T-cell (primary cell): Measurements from ENCODE around the gene RFX2. TPM values are rescaled to one million over a fixed set of nuclear protein-coding genes. Genes with fewer than 3 reads are reported as not detected.

Experiments used
- ATAC-seq, 4 experiments: fragments of 200-7000 bp in 3 of 4; fragments of 150-1000 bp in 1 of 4; cut with Tn5 transposase; replicated peaks in 1 of 4; 1 replicate in 3 of 4; 2 replicates in 1 of 4; pipeline ENCODE4 v1.10.0; 2021; ENCODE audit warnings: moderate library complexity in 3 of 4, mild to moderate bottlenecking in 2 of 4, moderate number of reproducible peaks in 1 of 4
- CTCF ChIA-PET, 2 donors: fragments of 300-600 bp; sonication (Branson Sonifier 250); formaldehyde crosslinking; loops; one replicate each; lab custom pipeline; 2022; ENCODE audit warnings: antibody characterized with exemption in 2 of 2; lab: Charles Lee
- POLR2A ChIA-PET, 2 donors: fragments of 300-600 bp; sonication (Branson Sonifier 250); formaldehyde crosslinking; loops; one replicate each; lab custom pipeline; 2022; ENCODE audit warnings: antibody characterized with exemption in 2 of 2; lab: Charles Lee
- DNase-seq, 35 experiments: peaks; one replicate each; pipeline versions ENCODE4 v3.0.0 to v3.0.0-alpha.2; 2013 to 2023
- H3K27ac ChIP-seq: one replicate; pipeline ENCODE4 v1.5.1; 2013; ENCODE audit warnings: low read length
- H3K27me3 ChIP-seq, 2 experiments: replicated peaks in 1 of 2; 1 replicate in 1 of 2; 2 replicates in 1 of 2; pipeline versions ENCODE4 v1.6.1 to v1.7.0; 2013; ENCODE audit warnings: low read length in 1 of 2, mixed read lengths in 1 of 2; ENCODE audit not compliant: control insufficient read depth in 2 of 2, insufficient read depth in 2 of 2; ENCODE audit errors: extremely low read depth in 1 of 2
- H3K36me3 ChIP-seq, 2 donors: 1 replicate in 1 of 2; 2 replicates in 1 of 2; pipeline versions ENCODE4 v1.6.1 to v1.7.0; 2013; ENCODE audit warnings: low read length in 1 of 2; ENCODE audit not compliant: control insufficient read depth in 2 of 2, insufficient read depth in 1 of 2; ENCODE audit errors: extremely low read depth in 1 of 2
- H3K4me1 ChIP-seq, 2 experiments: 1 replicate in 1 of 2; 2 replicates in 1 of 2; pipeline versions ENCODE4 v1.6.1 to v1.7.0; 2013; ENCODE audit warnings: low read length in 2 of 2, mixed read lengths in 1 of 2; ENCODE audit not compliant: insufficient read depth in 2 of 2, control insufficient read depth in 1 of 2; ENCODE audit errors: extremely low read depth in 1 of 2
- H3K4me3 ChIP-seq, 2 donors: 1 replicate in 1 of 2; 2 replicates in 1 of 2; pipeline versions ENCODE4 v1.5.1 to v1.7.0; 2013; ENCODE audit warnings: mild to moderate bottlenecking in 2 of 2, low read length in 1 of 2, moderate library complexity in 1 of 2; ENCODE audit not compliant: control insufficient read depth in 1 of 2; ENCODE audit errors: extremely low read depth in 1 of 2
- H3K9me3 ChIP-seq: 2 replicates; pipeline ENCODE4 v1.7.0; 2013
- H3K27ac Mint-ChIP-seq, 2 donors: one replicate each; pipeline ENCODE4 v1.8.0; 2020 to 2021; ENCODE audit warnings: mild to moderate bottlenecking in 2 of 2, mixed read lengths in 2 of 2
- H3K27me3 Mint-ChIP-seq, 2 donors: one replicate each; pipeline ENCODE4 v1.8.0; 2021 to 2022; ENCODE audit warnings: mixed read lengths in 2 of 2
- H3K36me3 Mint-ChIP-seq: one replicate; pipeline ENCODE4 v1.8.0; 2021; ENCODE audit warnings: mixed read lengths
- H3K4me1 Mint-ChIP-seq, 3 donors: one replicate each; pipeline ENCODE4 v1.8.0; 2020 to 2022; ENCODE audit warnings: mixed read lengths in 3 of 3, mild to moderate bottlenecking in 1 of 3
- H3K4me3 Mint-ChIP-seq, 3 donors: one replicate each; pipeline ENCODE4 v1.8.0; 2020 to 2022; ENCODE audit warnings: mild to moderate bottlenecking in 3 of 3, mixed read lengths in 3 of 3, moderate library complexity in 3 of 3
- H3K9me3 Mint-ChIP-seq, 3 donors: one replicate each; pipeline ENCODE4 v1.8.0; 2020 to 2022; ENCODE audit warnings: mixed read lengths in 3 of 3
- WGBS: methylation state at CpG from one replicate; pipeline ENCODE4 v1.1.5; 2013; ENCODE audit warnings: missing lambda C conversion rate; ENCODE audit not compliant: insufficient coverage; 5-methylcytosine and 5-hydroxymethylcytosine counted together
- total RNA-seq, 35 experiments: library from RNA in 6 of 35; stranded (reverse) in 6 of 35; fragments of 120-200 nt in 1 of 35; gene quantifications; one replicate each; pipeline versions ENCODE4 v1.2.1 to v1.2.4 and lab custom pipeline; 2013 to 2026

RFX2 gene
- total RNA-seq, 5 donors from 2014 or later (not counting 1 experiment from before 2014, with no cell fraction given) = 4.7 to 11.6 (median 7.8) TPM

- ChIA-PET POLR2A (interaction anchor here in 1 of 2 donors (0.5 to 1.1 kb wide), 2 partner anchors 8 to 49 kb away, joined by 3 to 5 read pairs; no protein-coding TSS in a partner anchor), CTCF (interaction anchor here (0.6 to 1.2 kb wide), 4 partner anchors 15 to 49 kb away, joined by 3 to 4 read pairs (median 3); no protein-coding TSS in a partner anchor)
- Histone ChIP-seq H3K36me3 (peaks cover 0 to 7% of the 10 kb centered on the region in 2 donors), H3K27ac (peak overlapping the region; percentile 55), H3K27me3 (no peaks in the 10 kb centered on the region), H3K4me1 (peaks cover 54 to 82% of the 10 kb centered on the region in 2 experiments), H3K4me3 (no peak overlapping the region), H3K9me3 (no peaks in the 10 kb centered on the region)
- DNase-seq = no peak
- H3K4me1 Mint-ChIP-seq = peaks cover 88 to 95% (median 95%) of the 10 kb centered on the region in 3 donors
- peak overlapping the region; percentile 93 to 98 for H3K27ac Mint-ChIP-seq
- H3K4me3 Mint-ChIP-seq = peak overlapping the region in 1 of 3 donors; percentile 86
- H3K36me3 Mint-ChIP-seq = peaks cover 7% of the 10 kb centered on the region
- WGBS = 89% methylated on average over 10 of the region's 18 CpGs
- no peaks in the 10 kb centered on the region for H3K27me3 Mint-ChIP-seq
- ATAC-seq = no peak
- no peaks in the 10 kb centered on the region for H3K9me3 Mint-ChIP-seq
Measured at GRCh38 chr19:5952193-5953029, 157.9 kb downstream of the RFX2 start.

GRCh38 chr19:5951338-5951861 lies 158.9 kb downstream of the RFX2 start:
- Mint-ChIP-seq H3K4me3 (peak overlapping the region in 1 of 3 donors; percentile 86), H3K36me3 (peaks cover 7% of the 10 kb centered on the region), H3K9me3 (no peaks in the 10 kb centered on the region), H3K27ac (peak overlapping the region; percentile 96 to 98), H3K4me1 (peaks cover 87 to 94% (median 94%) of the 10 kb centered on the region in 3 donors), H3K27me3 (no peaks in the 10 kb centered on the region)
- Histone ChIP-seq H3K9me3 (no peaks in the 10 kb centered on the region), H3K4me1 (peaks cover 59 to 84% of the 10 kb centered on the region in 2 experiments), H3K27ac (no peak overlapping the region), H3K36me3 (peaks cover 0 to 8% of the 10 kb centered on the region in 2 donors), H3K27me3 (no peaks in the 10 kb centered on the region), H3K4me3 (no peak overlapping the region)
- DNase-seq (no peak), ATAC-seq (no peak)
- 86% methylated on average over 18 of the region's 19 CpGs for WGBS
- CTCF ChIA-PET = interaction anchor here in 1 of 2 donors (1.2 kb wide), 1 partner anchor 16 kb away, joined by 3 read pairs; no protein-coding TSS in a partner anchor
- POLR2A ChIA-PET = interaction anchor here in 1 of 2 donors (1.1 kb wide), 1 partner anchor 9 kb away, joined by 5 read pairs; no protein-coding TSS in a partner anchor

- peaks cover 7% of the 10 kb centered on the region for H3K36me3 Mint-ChIP-seq
- H3K36me3 ChIP-seq = peaks cover 0 to 14% of the 10 kb centered on the region in 2 donors
- no CpG with 5 or more reads among the region's 3 CpGs for WGBS
- peaks cover 86 to 95% (median 94%) of the 10 kb centered on the region in 3 donors for H3K4me1 Mint-ChIP-seq
- no peaks in the 10 kb centered on the region for H3K9me3 Mint-ChIP-seq
- ChIA-PET CTCF (interaction anchor here in 1 of 2 donors (1.1 kb wide), 1 partner anchor 98 kb away, joined by 3 read pairs; no protein-coding TSS in a partner anchor), POLR2A (no interaction called here)
- peak overlapping the region; percentile 64 for H3K27ac ChIP-seq
- H3K4me3 ChIP-seq = no peak overlapping the region
- peak overlapping the region in 2 of 3 donors; percentile 17 to 86 for H3K4me3 Mint-ChIP-seq
- peak overlapping the region; percentile 96 to 98 for H3K27ac Mint-ChIP-seq
- H3K4me1 ChIP-seq = peaks cover 59 to 91% of the 10 kb centered on the region in 2 experiments
- DNase-seq = peak in 1 of 35 experiments; percentile 43
- H3K9me3 ChIP-seq = no peaks in the 10 kb centered on the region
- H3K27me3 Mint-ChIP-seq = no peaks in the 10 kb centered on the region
- ATAC-seq = peak in 1 of 4 experiments; percentile 51
- no peaks in the 10 kb centered on the region for H3K27me3 ChIP-seq
Measured at GRCh38 chr19:5950741-5951140, 159.6 kb downstream of the RFX2 start.

GRCh38 chr19:5949792-5950305 lies 160.5 kb downstream of the RFX2 start:
- Mint-ChIP-seq H3K9me3 (no peaks in the 10 kb centered on the region), H3K4me1 (peaks cover 94 to 96% (median 94%) of the 10 kb centered on the region in 3 donors), H3K27ac (peak overlapping the region; percentile 96 to 98), H3K27me3 (no peaks in the 10 kb centered on the region), H3K36me3 (peaks cover 7% of the 10 kb centered on the region), H3K4me3 (peak overlapping the region; percentile 46 to 86 (median 62))
- peak in 19 of 35 experiments; percentile 8 to 59 (median 28) for DNase-seq
- H3K4me3 ChIP-seq = peak overlapping the region in 1 of 2 donors; percentile 56
- H3K4me1 ChIP-seq = peaks cover 59 to 87% of the 10 kb centered on the region in 2 experiments
- no peaks in the 10 kb centered on the region for H3K27me3 ChIP-seq
- H3K9me3 ChIP-seq = no peaks in the 10 kb centered on the region
- POLR2A ChIA-PET = no interaction called here
- WGBS = 37% methylated on average over 13 of the region's 13 CpGs
- CTCF ChIA-PET = interaction anchor here (0.7 to 1.1 kb wide), 2 partner anchors 18 to 99 kb away, joined by 3 read pairs; no protein-coding TSS in a partner anchor
- peaks cover 0 to 21% of the 10 kb centered on the region in 2 donors for H3K36me3 ChIP-seq
- ATAC-seq = peak; percentile 69 to 79 (median 74)
- H3K27ac ChIP-seq = peak overlapping the region; percentile 64

GRCh38 chr19:5948752-5949564 lies 161.3 kb downstream of the RFX2 start:
- peak overlapping the region; percentile 62 to 86 (median 63) for H3K4me3 Mint-ChIP-seq
- Histone ChIP-seq H3K27me3 (no peaks in the 10 kb centered on the region), H3K4me3 (peak overlapping the region in 1 of 2 donors; percentile 19), H3K9me3 (no peaks in the 10 kb centered on the region), H3K4me1 (peaks cover 58 to 87% of the 10 kb centered on the region in 2 experiments), H3K36me3 (peaks cover 0 to 23% of the 10 kb centered on the region in 2 donors), H3K27ac (peak overlapping the region; percentile 64)
- peaks cover 4% of the 10 kb centered on the region for H3K36me3 Mint-ChIP-seq
- H3K9me3 Mint-ChIP-seq = no peaks in the 10 kb centered on the region
- peak overlapping the region; percentile 96 to 98 for H3K27ac Mint-ChIP-seq
- CTCF ChIA-PET = interaction anchor here in 1 of 2 donors (0.8 to 1.4 kb wide), 2 partner anchors 13 to 35 kb away, joined by 3 to 4 read pairs; no protein-coding TSS in a partner anchor
- 40% methylated on average over 7 of the region's 13 CpGs for WGBS
- DNase-seq = peak in 4 of 35 experiments; percentile 15 to 33 (median 20)
- H3K4me1 Mint-ChIP-seq = peaks cover 90 to 91% (median 90%) of the 10 kb centered on the region in 3 donors
- POLR2A ChIA-PET = no interaction called here
- no peaks in the 10 kb centered on the region for H3K27me3 Mint-ChIP-seq
- ATAC-seq = peak; percentile 21 to 47 (median 28)
